A549 (cell line): ENCODE results near the gene VAMP5. TPM values are rescaled to one million over a fixed set of nuclear protein-coding genes. Genes with fewer than 3 reads are reported as not detected.
A peak's percentile ranks its signal among the peaks of the same experiment; 100 is the strongest.
"Not testable (repeated sequence)": the region's sequence is repeated elsewhere in the genome, so short reads cannot be mapped to it uniquely, and the experiment has no call there.

Experiments
- ATAC-seq, 2 experiments: fragments of 200-7000 bp in 1 of 2; fragments of >200 bp in 1 of 2; cut with Nextera tagmentation in 1 of 2; cut with Tn5 transposase in 1 of 2; 3 replicates each; pipeline versions ENCODE4 v1.8.0 to v1.9.1; 2018 to 2020; ENCODE audit warnings: mild to moderate bottlenecking in 1 of 2, moderate library complexity in 1 of 2
- CTCF ChIA-PET: fragments of 300-600 bp; sonication (Branson Sonifier 250); formaldehyde crosslinking; extraction: SDS; loops from one replicate; lab custom pipeline; 2021; ENCODE audit warnings: antibody characterized with exemption, inconsistent platforms; lab: Yijun Ruan, JAX
- POLR2A ChIA-PET: fragments of 350-600 bp; formaldehyde crosslinking; extraction: SDS; loops from one replicate; lab custom pipeline; 2021; ENCODE audit warnings: antibody characterized with exemption, inconsistent platforms; lab: Yijun Ruan, JAX
- DNase-seq, 2 experiments: peaks; one replicate each; pipeline versions ENCODE4 v3.0.0 to v3.0.0-alpha.2; 2011 to 2016; ENCODE audit warnings: low read depth in 1 of 2, low spot score in 1 of 2
- FAIRE-seq: peaks from 2 replicates; lab custom pipeline; 2011; peaks lifted over from hg19 to GRCh38; lab: Jason Lieb, UNC
- H3K27ac ChIP-seq, 2 experiments: fragments of >200 bp; sonication (Bioruptor Twin); formaldehyde crosslinking; 3 replicates each; pipeline ENCODE4 v1.5.1; 2016 to 2017
- H3K4me1 ChIP-seq: fragments of >200 bp; sonication (Bioruptor Twin); formaldehyde crosslinking; 3 replicates; pipeline ENCODE4 v1.6.1; 2016
- H3K4me2 ChIP-seq: fragments of >200 bp; sonication (Bioruptor Twin); formaldehyde crosslinking; 3 replicates; pipeline ENCODE4 v1.6.1; 2016
- H3K4me3 ChIP-seq: fragments of >200 bp; sonication (Bioruptor Twin); formaldehyde crosslinking; 3 replicates; pipeline ENCODE4 v1.5.1; 2016
- H3K9me3 ChIP-seq: fragments of >200 bp; sonication (Bioruptor Twin); formaldehyde crosslinking; 3 replicates; pipeline ENCODE4 v1.6.1; 2016
- CBX2 ChIP-seq: fragments of 200-600 bp; sonication (generic); IDR thresholded peaks from 2 replicates; pipeline ENCODE4 v1.6.1; 2016; ENCODE audit warnings: low read depth, mild to moderate bottlenecking, borderline replicate concordance
- CHD2 ChIP-seq: fragments of 150-350 bp; IDR thresholded peaks from 2 replicates; pipeline ENCODE4 v1.6.1; 2014; ENCODE audit warnings: low read length; ENCODE audit not compliant: partially characterized antibody
- EHF ChIP-seq: fragments of 250-450 bp; sonication (Bioruptor Pico); IDR thresholded peaks from 2 replicates; pipeline ENCODE4 v1.5.0; 2020; ENCODE audit warnings: mild to moderate bottlenecking
- EHMT2 ChIP-seq: fragments of 200-600 bp; sonication (generic); IDR thresholded peaks from 2 replicates; pipeline ENCODE4 v1.6.1; 2016; ENCODE audit warnings: antibody characterized with exemption, low read depth, mild to moderate bottlenecking, moderate library complexity
- ESRRA ChIP-seq: fragments of 150-350 bp; IDR thresholded peaks from 2 replicates; pipeline ENCODE4 v1.6.1; 2014; ENCODE audit warnings: mild to moderate bottlenecking, low read length, borderline replicate concordance
- GATA3 ChIP-seq: IDR thresholded peaks from 2 replicates; pipeline ENCODE4 v1.6.1; 2012; ENCODE audit warnings: borderline replicate concordance
- HEYL ChIP-seq: fragments of 250-450 bp; sonication (Bioruptor Pico); IDR thresholded peaks from 2 replicates; pipeline ENCODE4 v1.8.0; 2021; ENCODE audit warnings: mild to moderate bottlenecking, moderate library complexity
- KDM1A ChIP-seq: fragments of 200-600 bp; sonication (generic); IDR thresholded peaks from 2 replicates; pipeline ENCODE4 v1.6.1; 2016; ENCODE audit warnings: low read depth, mild to moderate bottlenecking
- MAZ ChIP-seq: fragments of 150-350 bp; IDR thresholded peaks from 2 replicates; pipeline ENCODE4 v1.6.1; 2014; ENCODE audit warnings: antibody characterized with exemption, low read depth, low read length, borderline replicate concordance
- MYC ChIP-seq: IDR thresholded peaks from 2 replicates; pipeline ENCODE4 v1.6.1; 2012; ENCODE audit warnings: mild to moderate bottlenecking, inconsistent platforms, low read length, improper control_type of control experiment, borderline replicate concordance
- POLR2A ChIP-seq: IDR thresholded peaks from 2 replicates; pipeline ENCODE4 v1.6.1; 2012; ENCODE audit warnings: mild to moderate bottlenecking, low read length
- POLR2AphosphoS2 ChIP-seq: conservative IDR thresholded peaks from 2 replicates; pipeline ENCODE4 v1.6.1; 2012; ENCODE audit warnings: low read length, improper control_type of control experiment, inconsistent platforms
- RCOR1 ChIP-seq: fragments of 150-350 bp; IDR thresholded peaks from 2 replicates; pipeline ENCODE4 v1.6.1; 2014; ENCODE audit warnings: antibody characterized with exemption, low read length, low read depth
- RNF2 ChIP-seq: fragments of 200-600 bp; sonication (generic); IDR thresholded peaks from 2 replicates; pipeline ENCODE4 v1.6.1; 2016; ENCODE audit warnings: low read depth, mild to moderate bottlenecking, antibody characterized with exemption, moderate library complexity, borderline replicate concordance
- SMC3 ChIP-seq: fragments of >200 bp; sonication (Bioruptor Twin); formaldehyde crosslinking; IDR thresholded peaks from 3 replicates; pipeline ENCODE4 v1.6.1; 2018; ENCODE audit warnings: inconsistent platforms
- TFCP2L1 ChIP-seq: fragments of 250-450 bp; sonication (Bioruptor Pico); IDR thresholded peaks from 2 replicates; pipeline ENCODE4 v1.5.0; 2021; ENCODE audit warnings: mild to moderate bottlenecking
- TP53 ChIP-seq: fragments of 250-450 bp; sonication (Bioruptor Pico); IDR thresholded peaks from 2 replicates; pipeline ENCODE4 v1.5.0; 2021; ENCODE audit warnings: mild to moderate bottlenecking, moderate library complexity
- ZFP36 ChIP-seq: fragments of 450-650 bp; IDR thresholded peaks from 2 replicates; pipeline ENCODE4 v1.6.1; 2014; ENCODE audit warnings: borderline replicate concordance; ENCODE audit not compliant: partially characterized antibody
- ZSCAN20 ChIP-seq: fragments of 250-450 bp; sonication (Bioruptor Pico); IDR thresholded peaks from 2 replicates; pipeline ENCODE4 v1.8.0; 2022; ENCODE audit warnings: mild to moderate bottlenecking, moderate library complexity
- WGBS: methylation state at CpG from one replicate; pipeline ENCODE4 v1.1.6; 2017; ENCODE audit errors: missing lambda C conversion rate; 5-methylcytosine and 5-hydroxymethylcytosine counted together
- polyA plus RNA-seq, 4 experiments: library from polyadenylated mRNA; depleted of rRNA in 3 of 4; stranded (reverse); fragments of >200 nt; fragmentation: RNase III in 1 of 4; extraction: RNeasy Plus Mini Kit Qiagen cat#74134 plus additional on column Dnase treatment in 1 of 4; gene quantifications; 2 replicates in 3 of 4; 3 replicates in 1 of 4; pipeline ENCODE4 v1.2.3, GENCODE V29; 2011 to 2017
- TF ChIP-seq, protein P1 (sequence below): fragments of >200 bp; sonication (Bioruptor Twin); formaldehyde crosslinking; IDR thresholded peaks from 2 replicates; pipeline ENCODE4 v1.6.1; 2016
- TF ChIP-seq, protein P2 (sequence below): IDR thresholded peaks from 2 replicates; pipeline ENCODE4 v1.6.1; 2012
- TF ChIP-seq, protein P3 (sequence below): fragments of >200 bp; sonication (Bioruptor Twin); formaldehyde crosslinking; IDR thresholded peaks from 3 replicates; pipeline ENCODE4 v1.6.1; 2016
- TF ChIP-seq, protein P4 (sequence below): fragments of 250-450 bp; sonication (Bioruptor Pico); IDR thresholded peaks from 2 replicates; pipeline ENCODE4 v1.5.0; 2021; ENCODE audit warnings: mild to moderate bottlenecking, moderate library complexity, borderline replicate concordance
- TF ChIP-seq, protein P5 (sequence below): fragments of 250-450 bp; sonication (Bioruptor Pico); IDR thresholded peaks from 2 replicates; pipeline ENCODE4 v1.5.0; 2020; ENCODE audit warnings: low read depth, mild to moderate bottlenecking, moderate library complexity
- TF ChIP-seq, protein P6 (sequence below): fragments of 150-350 bp; IDR thresholded peaks from 2 replicates; pipeline ENCODE4 v1.6.1; 2014; ENCODE audit warnings: low read depth, mild to moderate bottlenecking, low read length

Gene VAMP5
- polyA plus RNA-seq, 2 of the 4 experiments (the other 2 are of a cell fraction) = 0.16 TPM; not detected in 1

DNA sequence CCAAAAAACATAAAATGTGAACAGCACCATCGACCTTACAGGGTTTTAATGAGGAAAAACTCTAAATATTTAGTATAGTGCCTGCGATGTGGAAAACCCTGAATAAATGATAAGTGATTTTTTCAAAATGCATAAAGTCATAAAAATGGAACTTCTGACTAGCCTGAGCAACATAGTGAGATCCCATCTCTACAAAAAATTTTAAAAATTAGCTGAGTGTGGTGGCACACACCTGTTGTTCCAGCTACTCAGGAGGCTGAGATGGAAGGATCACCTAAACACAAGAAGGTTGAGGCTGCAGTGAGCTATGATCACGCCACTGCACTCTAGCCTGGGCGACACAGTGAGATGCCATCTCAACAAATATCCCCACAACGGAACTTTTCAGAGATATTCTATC is 27.1 kb upstream of the VAMP5 start:
- H3K4me3 ChIP-seq = no peak overlapping the region
- WGBS = 90% methylated on average over 5 of the region's 5 CpGs
- TF ChIP-seq TP53 (CRISPR knock-in tag) (no peak), ESRRA (no peak), MAZ (no peak), RCOR1 (no peak), ZFP36 (no peak), KDM1A (no peak), SMC3 (no peak), POLR2A (no peak)
- TF ChIP-seq, protein P1, sequence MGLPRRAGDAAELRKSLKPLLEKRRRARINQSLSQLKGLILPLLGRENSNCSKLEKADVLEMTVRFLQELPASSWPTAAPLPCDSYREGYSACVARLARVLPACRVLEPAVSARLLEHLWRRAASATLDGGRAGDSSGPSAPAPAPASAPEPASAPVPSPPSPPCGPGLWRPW = no peak
- TF ChIP-seq, protein P2, sequence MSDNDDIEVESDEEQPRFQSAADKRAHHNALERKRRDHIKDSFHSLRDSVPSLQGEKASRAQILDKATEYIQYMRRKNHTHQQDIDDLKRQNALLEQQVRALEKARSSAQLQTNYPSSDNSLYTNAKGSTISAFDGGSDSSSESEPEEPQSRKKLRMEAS = no peak
- TF ChIP-seq, protein P3, sequence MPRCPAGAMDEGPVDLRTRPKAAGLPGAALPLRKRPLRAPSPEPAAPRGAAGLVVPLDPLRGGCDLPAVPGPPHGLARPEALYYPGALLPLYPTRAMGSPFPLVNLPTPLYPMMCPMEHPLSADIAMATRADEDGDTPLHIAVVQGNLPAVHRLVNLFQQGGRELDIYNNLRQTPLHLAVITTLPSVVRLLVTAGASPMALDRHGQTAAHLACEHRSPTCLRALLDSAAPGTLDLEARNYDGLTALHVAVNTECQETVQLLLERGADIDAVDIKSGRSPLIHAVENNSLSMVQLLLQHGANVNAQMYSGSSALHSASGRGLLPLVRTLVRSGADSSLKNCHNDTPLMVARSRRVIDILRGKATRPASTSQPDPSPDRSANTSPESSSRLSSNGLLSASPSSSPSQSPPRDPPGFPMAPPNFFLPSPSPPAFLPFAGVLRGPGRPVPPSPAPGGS = no peak
- TF ChIP-seq, protein P4, sequence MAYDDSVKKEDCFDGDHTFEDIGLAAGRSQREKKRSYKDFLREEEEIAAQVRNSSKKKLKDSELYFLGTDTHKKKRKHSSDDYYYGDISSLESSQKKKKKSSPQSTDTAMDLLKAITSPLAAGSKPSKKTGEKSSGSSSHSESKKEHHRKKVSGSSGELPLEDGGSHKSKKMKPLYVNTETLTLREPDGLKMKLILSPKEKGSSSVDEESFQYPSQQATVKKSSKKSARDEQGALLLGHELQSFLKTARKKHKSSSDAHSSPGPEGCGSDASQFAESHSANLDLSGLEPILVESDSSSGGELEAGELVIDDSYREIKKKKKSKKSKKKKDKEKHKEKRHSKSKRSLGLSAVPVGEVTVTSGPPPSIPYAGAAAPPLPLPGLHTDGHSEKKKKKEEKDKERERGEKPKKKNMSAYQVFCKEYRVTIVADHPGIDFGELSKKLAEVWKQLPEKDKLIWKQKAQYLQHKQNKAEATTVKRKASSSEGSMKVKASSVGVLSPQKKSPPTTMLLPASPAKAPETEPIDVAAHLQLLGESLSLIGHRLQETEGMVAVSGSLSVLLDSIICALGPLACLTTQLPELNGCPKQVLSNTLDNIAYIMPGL (CRISPR knock-in tag) = no peak
- TF ChIP-seq, all 56 proteins: peak for 0
- ChIA-PET CTCF (interaction anchor here (1.1 to 35.5 kb wide), 8 partner anchors 10 to 259 kb away, joined by 3 to 1185 read pairs (median 6); partner anchors contain the start of genes CAPG, MAT2A, RNF181 and SH2D6), POLR2A (interaction anchor here (1.8 kb wide), 1 partner anchor 11 kb away, joined by 4 read pairs; no protein-coding TSS in a partner anchor)
- Histone ChIP-seq H3K27ac (no peak overlapping the region), H3K4me1 (peaks cover 13% of the 10 kb centered on the region), H3K9me3 (no peaks in the 10 kb centered on the region), H3K4me2 (no peak overlapping the region)
- FAIRE-seq = no peak
- no peak for DNase-seq
- no peak for ATAC-seq

DNA sequence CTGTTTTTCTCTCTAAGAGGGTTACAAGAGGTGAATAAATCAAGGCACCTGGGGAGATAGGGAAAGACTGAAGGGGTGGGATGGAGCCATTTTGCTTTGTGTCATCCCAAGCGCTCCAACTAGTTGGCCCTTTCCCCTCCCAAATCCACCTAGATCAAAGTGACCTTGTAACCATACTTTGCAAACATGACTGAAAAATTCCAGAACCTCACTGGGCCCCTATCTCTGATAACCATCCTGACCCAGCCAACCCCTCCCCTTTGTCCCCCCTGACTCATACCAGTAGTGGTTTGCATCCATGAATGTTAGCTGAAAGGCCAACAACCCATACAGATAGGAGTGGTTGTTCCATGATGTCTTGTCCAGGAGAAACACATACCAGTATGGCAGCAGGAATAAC is 26.1 kb upstream of the VAMP5 start:
- H3K4me2 ChIP-seq = no peak overlapping the region
- WGBS = 93% methylated on average over 1 of the region's 1 CpG
- ChIA-PET POLR2A (no interaction called here), CTCF (interaction anchor here (1.0 to 35.5 kb wide), 5 partner anchors 8 to 260 kb away, joined by 3 to 1185 read pairs (median 5); partner anchors contain the start of genes CAPG and SH2D6)
- TF ChIP-seq ZSCAN20 = no peak
- TF ChIP-seq TFCP2L1 (CRISPR knock-in tag) = no peak
- no peak for TF ChIP-seq HEYL (CRISPR knock-in tag)
- TF ChIP-seq RNF2 = no peak
- no peak for TF ChIP-seq MYC
- TF ChIP-seq CBX2 = no peak
- no peak for TF ChIP-seq POLR2AphosphoS2
- TF ChIP-seq, protein P5, sequence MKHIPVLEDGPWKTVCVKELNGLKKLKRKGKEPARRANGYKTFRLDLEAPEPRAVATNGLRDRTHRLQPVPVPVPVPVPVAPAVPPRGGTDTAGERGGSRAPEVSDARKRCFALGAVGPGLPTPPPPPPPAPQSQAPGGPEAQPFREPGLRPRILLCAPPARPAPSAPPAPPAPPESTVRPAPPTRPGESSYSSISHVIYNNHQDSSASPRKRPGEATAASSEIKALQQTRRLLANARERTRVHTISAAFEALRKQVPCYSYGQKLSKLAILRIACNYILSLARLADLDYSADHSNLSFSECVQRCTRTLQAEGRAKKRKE (CRISPR knock-in tag) = no peak
- TF ChIP-seq, protein P6, sequence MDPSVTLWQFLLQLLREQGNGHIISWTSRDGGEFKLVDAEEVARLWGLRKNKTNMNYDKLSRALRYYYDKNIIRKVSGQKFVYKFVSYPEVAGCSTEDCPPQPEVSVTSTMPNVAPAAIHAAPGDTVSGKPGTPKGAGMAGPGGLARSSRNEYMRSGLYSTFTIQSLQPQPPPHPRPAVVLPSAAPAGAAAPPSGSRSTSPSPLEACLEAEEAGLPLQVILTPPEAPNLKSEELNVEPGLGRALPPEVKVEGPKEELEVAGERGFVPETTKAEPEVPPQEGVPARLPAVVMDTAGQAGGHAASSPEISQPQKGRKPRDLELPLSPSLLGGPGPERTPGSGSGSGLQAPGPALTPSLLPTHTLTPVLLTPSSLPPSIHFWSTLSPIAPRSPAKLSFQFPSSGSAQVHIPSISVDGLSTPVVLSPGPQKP = no peak
- TF ChIP-seq EHF (CRISPR knock-in tag) = no peak
- no peak for TF ChIP-seq EHMT2
- no peak for TF ChIP-seq CHD2
- TF ChIP-seq GATA3 = no peak
- ATAC-seq = no peak
- H3K4me1 ChIP-seq = peaks cover 13% of the 10 kb centered on the region
- H3K27ac ChIP-seq = no peak overlapping the region
- no peak for FAIRE-seq
- no peaks in the 10 kb centered on the region for H3K9me3 ChIP-seq
- H3K4me3 ChIP-seq = no peak overlapping the region
- no peak for DNase-seq

DNA sequence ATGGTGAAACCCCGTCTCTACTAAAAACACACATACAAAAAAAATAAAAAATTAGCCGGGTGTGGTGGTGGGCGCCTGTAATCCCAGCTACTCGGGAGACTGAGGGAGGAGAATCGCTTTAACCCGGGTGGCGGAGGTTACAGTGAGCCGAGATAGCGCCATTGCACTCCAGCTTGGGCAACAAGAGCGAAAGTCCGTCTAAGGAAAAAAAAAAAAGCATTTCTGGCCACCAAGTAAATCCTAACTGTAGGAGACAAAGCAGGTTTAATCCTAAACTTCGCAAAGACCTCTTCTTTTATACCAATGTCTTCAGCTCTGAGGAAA is 23.9 kb upstream of the VAMP5 start:
- H3K9me3 ChIP-seq, DNase-seq, FAIRE-seq, ATAC-seq: not testable (repeated sequence)
- peaks cover 13% of the 10 kb centered on the region for H3K4me1 ChIP-seq
- peak overlapping the region; percentile 90 for H3K27ac ChIP-seq
- ChIA-PET POLR2A (interaction anchor here (0.9 to 2.0 kb wide), 4 partner anchors 10 to 123 kb away, joined by 3 to 10 read pairs (median 4); partner anchors contain the start of genes MAT2A and RNF181), CTCF (interaction anchor here (0.7 to 35.5 kb wide), 5 partner anchors 10 to 169 kb away, joined by 3 to 1185 read pairs (median 7); partner anchors contain the start of genes CAPG, SH2D6 and TMEM150A)
- H3K4me3 ChIP-seq = peak overlapping the region; percentile 91
- 74% methylated on average over 12 of the region's 12 CpGs for WGBS
- peak overlapping the region; percentile 97 for H3K4me2 ChIP-seq
